Activated CD4-positive, alpha-beta T cell treated with anti-CD3 and anti-CD28 coated beads, Interleukin-2, amount 10 ng/mL, durations not matched to agents 7 days and 5 days (primary cell): ENCODE data around the gene PEX7. TPM values are rescaled to one million over a fixed set of nuclear protein-coding genes. Genes with fewer than 3 reads are reported as not detected.
"Not testable (repeated sequence)": the region's sequence is repeated elsewhere in the genome, so short reads cannot be mapped to it uniquely, and the experiment has no call there.

ENCODE experiments used
- CTCF ChIA-PET: fragments of 350-600 bp; sonication (Branson Sonifier 250); formaldehyde crosslinking; loops from one replicate; lab custom pipeline; 2021; ENCODE audit warnings: antibody characterized with exemption; lab: Charles Lee
- POLR2A ChIA-PET: fragments of 350-600 bp; sonication (Branson Sonifier 250); formaldehyde crosslinking; loops from one replicate; lab custom pipeline; 2021; ENCODE audit warnings: antibody characterized with exemption; lab: Charles Lee
- DNase-seq: peaks from one replicate; pipeline ENCODE4 v3.0.0-alpha.2; 2020
- H3K27ac Mint-ChIP-seq: one replicate; pipeline ENCODE4 v1.8.0; 2021; ENCODE audit warnings: mild to moderate bottlenecking, moderate library complexity, mixed read lengths
- H3K27me3 Mint-ChIP-seq: one replicate; pipeline ENCODE4 v1.8.0; 2021; ENCODE audit warnings: mixed read lengths
- H3K36me3 Mint-ChIP-seq: one replicate; pipeline ENCODE4 v1.8.0; 2021; ENCODE audit warnings: low read depth, mixed read lengths
- H3K4me1 Mint-ChIP-seq: one replicate; pipeline ENCODE4 v1.8.0; 2021; ENCODE audit warnings: mixed read lengths
- H3K4me3 Mint-ChIP-seq: one replicate; pipeline ENCODE4 v1.8.0; 2021; ENCODE audit warnings: mild to moderate bottlenecking, moderate library complexity, mixed read lengths
- H3K9me3 Mint-ChIP-seq: one replicate; pipeline ENCODE4 v1.8.0; 2021; ENCODE audit warnings: mixed read lengths
- total RNA-seq, 2 experiments: library from RNA; stranded (reverse); gene quantifications; one replicate each; pipeline ENCODE4 v1.2.3, GENCODE V29; 2021

Gene PEX7
- total RNA-seq, 2 experiments from 2014 or later, result 3.4 to 4.1 TPM

DNA sequence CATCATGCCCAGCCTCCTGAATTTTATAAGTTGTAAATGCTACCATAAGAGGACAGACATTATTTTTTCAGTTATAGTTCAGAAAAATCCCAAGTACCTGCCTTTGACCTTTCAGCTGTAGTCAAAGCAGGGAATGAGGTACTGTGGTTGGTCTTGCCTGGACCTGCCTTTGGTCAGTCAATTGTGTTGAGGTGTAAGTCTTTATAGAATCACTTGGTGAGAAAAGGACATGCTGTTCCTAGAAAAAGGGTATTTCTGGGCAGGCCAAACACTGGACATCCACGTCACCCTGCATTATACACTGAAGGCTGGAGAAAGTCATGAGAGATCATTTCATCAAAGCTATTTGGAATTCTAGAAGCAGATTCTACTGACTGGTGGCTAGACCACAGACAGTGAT is 40.3 kb downstream of the PEX7 start:
- CTCF ChIA-PET, result interaction anchor here (1.3 kb wide), 1 partner anchor 71 kb away, joined by 3 read pairs; the partner anchor contains the start of gene MAP3K5
- no peaks in the 10 kb centered on the region for H3K36me3 Mint-ChIP-seq
- no peaks in the 10 kb centered on the region for H3K27me3 Mint-ChIP-seq
- no peak overlapping the region for H3K4me3 Mint-ChIP-seq
- no peaks in the 10 kb centered on the region for H3K9me3 Mint-ChIP-seq
- H3K27ac Mint-ChIP-seq, result no peak overlapping the region
- no peaks in the 10 kb centered on the region for H3K4me1 Mint-ChIP-seq
- POLR2A ChIA-PET, result no interaction called here
- no peak for DNase-seq

DNA sequence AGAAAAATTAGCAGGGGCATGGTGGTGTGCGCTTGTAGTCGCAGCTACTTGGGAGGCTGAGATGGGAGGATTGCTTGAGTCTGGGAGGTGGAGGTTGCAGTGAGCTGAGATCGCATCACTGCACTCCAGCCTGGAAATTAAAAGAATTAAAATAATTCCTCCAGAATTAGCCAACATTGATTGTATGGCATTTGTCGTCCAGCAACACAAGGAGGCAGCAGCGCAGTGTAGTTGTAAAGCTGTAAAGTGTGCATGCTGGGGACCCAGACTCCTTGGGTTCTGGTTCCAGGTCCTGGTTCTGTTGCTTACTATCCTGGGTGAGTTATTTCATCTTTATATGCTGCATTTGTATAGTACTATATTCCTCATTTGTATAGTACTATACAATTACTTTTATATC is 41.4 kb downstream of the PEX7 start:
- Mint-ChIP-seq H3K9me3 (no peaks in the 10 kb centered on the region), H3K4me1 (no peaks in the 10 kb centered on the region), H3K4me3 (no peak overlapping the region), H3K27ac (no peak overlapping the region), H3K36me3 (no peaks in the 10 kb centered on the region), H3K27me3 (no peaks in the 10 kb centered on the region)
- CTCF ChIA-PET, result interaction anchor here (1.1 kb wide), 1 partner anchor 22 kb away, joined by 3 read pairs; no protein-coding TSS in a partner anchor
- POLR2A ChIA-PET, result no interaction called here
- no peak for DNase-seq

DNA sequence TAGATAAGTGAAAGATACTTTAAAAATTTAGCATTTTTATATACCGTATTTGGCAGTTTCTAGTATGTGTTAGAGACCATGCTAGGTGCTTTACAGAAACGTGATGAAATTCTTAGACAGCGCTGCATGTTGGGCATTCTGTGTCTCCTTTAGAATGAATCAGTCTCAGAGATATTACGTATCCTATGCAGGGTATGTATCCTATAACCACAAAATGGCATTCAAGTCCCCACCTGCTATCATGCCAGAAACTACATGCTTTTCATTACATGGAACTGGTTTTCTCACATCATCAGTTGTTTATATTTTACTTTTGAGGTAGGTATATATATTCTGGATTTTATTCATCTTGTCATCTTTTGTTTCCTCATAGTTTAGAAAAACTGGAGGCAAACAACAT is 42.3 kb downstream of the PEX7 start:
- Mint-ChIP-seq H3K4me3 (no peak overlapping the region), H3K36me3 (no peaks in the 10 kb centered on the region), H3K27ac (no peak overlapping the region), H3K9me3 (no peaks in the 10 kb centered on the region), H3K4me1 (no peaks in the 10 kb centered on the region), H3K27me3 (no peaks in the 10 kb centered on the region)
- ChIA-PET POLR2A (no interaction called here), CTCF (interaction anchor here (1.1 kb wide), 1 partner anchor 21 kb away, joined by 3 read pairs; no protein-coding TSS in a partner anchor)
- DNase-seq, result no peak

DNA sequence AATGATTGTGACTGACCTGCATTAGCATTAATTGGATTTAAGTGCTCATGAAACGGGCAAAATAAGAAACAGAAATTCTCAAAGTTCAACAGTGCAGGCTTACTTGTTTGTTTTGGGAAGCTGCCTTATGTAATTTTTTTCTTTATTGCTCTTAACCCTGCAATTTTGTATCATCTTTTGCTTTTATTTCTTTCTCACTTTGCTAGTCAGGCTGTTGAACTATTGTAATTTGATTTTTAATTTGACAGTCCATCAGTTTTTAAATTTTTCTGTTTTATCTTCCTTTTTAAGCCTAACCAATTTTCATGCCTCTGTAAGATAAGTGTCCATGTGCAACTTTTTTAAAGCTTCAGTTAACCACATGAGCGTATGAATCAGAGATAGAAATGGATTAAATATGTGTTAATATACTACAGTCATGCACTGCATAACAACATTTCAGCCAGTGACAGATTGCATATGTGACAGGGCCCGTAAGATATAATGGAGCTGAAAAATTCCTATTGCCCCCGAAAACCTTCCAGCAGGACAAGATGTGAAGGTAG is 44.6 kb downstream of the PEX7 start:
- Mint-ChIP-seq H3K9me3 (no peaks in the 10 kb centered on the region), H3K4me3 (no peak overlapping the region), H3K27me3 (no peaks in the 10 kb centered on the region), H3K36me3 (no peaks in the 10 kb centered on the region), H3K4me1 (no peaks in the 10 kb centered on the region), H3K27ac (no peak overlapping the region)
- CTCF ChIA-PET, result interaction anchor here (0.6 kb wide), 2 partner anchors 171 to 1884 kb away, joined by 3 to 10 read pairs; no protein-coding TSS in a partner anchor
- no peak for DNase-seq
- POLR2A ChIA-PET, result no interaction called here

DNA sequence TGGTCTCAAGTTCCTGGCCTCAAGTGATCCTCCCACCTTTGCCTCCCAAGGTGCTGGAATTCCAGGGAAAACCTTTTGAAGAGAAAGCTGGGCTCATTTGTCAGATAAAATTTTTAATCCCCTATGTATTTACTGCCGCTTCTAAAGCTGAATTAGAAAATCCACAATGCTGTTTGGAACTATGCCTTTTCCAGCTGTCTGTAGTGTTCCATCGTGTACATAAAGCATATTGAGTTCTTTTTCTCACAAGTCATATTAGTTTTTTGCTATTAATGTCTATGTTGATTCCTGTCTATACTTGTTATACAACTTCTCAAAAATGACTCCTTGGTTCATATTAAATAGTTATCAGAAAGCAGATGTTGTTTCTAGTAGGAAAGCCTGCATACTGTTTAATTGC is 47.1 kb downstream of the PEX7 start:
- Mint-ChIP-seq H3K9me3 (peaks cover 13% of the 10 kb centered on the region), H3K4me1 (no peaks in the 10 kb centered on the region), H3K27me3 (no peaks in the 10 kb centered on the region), H3K36me3 (peaks cover 16% of the 10 kb centered on the region), H3K27ac (no peak overlapping the region), H3K4me3 (no peak overlapping the region)
- CTCF ChIA-PET, result no interaction called here
- POLR2A ChIA-PET, result no interaction called here
- DNase-seq, result no peak

DNA sequence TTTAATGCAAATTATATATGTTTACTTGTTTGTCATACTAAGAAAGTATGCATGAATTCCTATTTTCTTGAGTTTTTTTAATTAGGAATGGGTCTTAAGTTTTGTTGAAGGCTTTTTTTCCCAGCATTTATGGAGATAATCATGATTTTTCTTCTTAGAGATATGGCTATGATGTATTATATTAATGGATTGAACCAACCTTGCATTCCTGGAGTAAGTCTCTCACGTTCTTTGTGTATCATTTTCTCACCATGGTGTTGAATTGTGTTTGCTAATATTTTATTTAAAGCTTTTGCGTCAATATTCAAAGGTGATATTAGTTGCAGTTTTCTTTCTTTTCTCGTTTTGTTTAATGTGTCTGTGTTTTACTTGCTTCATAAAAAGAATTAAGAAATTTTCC is 51.4 kb downstream of the PEX7 start:
- Mint-ChIP-seq H3K9me3 (peaks cover 15% of the 10 kb centered on the region), H3K27ac (no peak overlapping the region), H3K27me3 (no peaks in the 10 kb centered on the region), H3K4me1 (no peaks in the 10 kb centered on the region), H3K36me3 (peaks cover 30% of the 10 kb centered on the region), H3K4me3 (no peak overlapping the region)
- DNase-seq, result no peak
- ChIA-PET POLR2A (no interaction called here), CTCF (interaction anchor here (0.6 kb wide), 1 partner anchor 30 kb away, joined by 4 read pairs; no protein-coding TSS in a partner anchor)

DNA sequence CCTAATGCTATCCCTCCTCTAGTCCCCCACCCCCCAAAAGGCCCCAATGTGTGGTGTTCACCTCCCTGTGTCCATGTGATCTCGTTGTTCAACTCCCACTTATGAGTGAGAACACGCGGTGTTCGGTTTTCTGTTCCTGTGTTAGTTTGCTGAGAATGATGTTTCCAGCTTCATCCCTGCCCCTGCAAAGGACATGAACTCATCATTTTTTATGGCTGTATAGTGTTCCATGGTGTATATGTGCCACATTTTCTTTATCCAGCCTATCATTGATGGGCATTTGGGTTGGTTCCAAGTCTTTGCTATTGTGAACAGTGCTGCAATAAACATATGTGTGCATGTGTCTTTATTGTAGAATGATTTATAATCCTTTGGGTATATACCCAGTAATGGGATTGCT is 54.1 kb downstream of the PEX7 start:
- H3K27ac Mint-ChIP-seq, H3K4me1 Mint-ChIP-seq, H3K4me3 Mint-ChIP-seq, H3K27me3 Mint-ChIP-seq, POLR2A ChIA-PET, CTCF ChIA-PET, DNase-seq: not testable (repeated sequence)
- H3K9me3 Mint-ChIP-seq, result peaks cover 18% of the 10 kb centered on the region
- peaks cover 32% of the 10 kb centered on the region for H3K36me3 Mint-ChIP-seq

DNA sequence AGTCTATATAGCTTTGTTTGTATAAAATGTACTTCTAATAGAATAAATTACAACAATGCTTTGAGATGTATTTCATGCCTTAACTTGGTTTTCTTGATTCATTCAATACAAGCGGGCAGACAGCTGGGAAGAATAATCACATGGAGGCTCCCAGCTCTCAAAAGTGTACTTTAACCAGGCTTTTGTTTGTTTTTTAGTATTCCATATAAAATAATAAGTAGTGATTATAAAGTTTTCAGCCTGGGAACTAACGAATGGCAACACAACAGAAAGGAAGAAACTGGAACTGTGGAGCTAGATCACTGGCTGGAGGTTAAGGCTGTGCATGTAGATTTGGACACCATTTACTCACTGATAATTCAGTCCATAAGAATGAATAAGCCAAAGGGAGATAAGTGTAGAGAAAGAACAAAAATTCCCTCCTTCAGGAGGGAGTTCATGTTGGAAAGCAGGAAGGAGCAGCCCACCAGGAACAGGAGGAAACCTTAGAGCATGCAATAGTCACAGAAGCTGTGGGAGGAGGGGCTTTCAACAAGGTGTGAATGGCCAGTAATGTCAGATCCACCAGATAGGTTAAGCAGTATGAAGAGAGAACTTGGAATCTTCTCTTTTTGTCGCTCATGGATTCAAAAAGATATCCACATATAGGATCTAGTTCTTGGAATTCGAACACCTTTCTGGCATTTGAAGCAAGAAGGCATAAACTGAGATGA is 58.5 kb downstream of the PEX7 start:
- H3K4me3 Mint-ChIP-seq, result no peak overlapping the region
- no peak overlapping the region for H3K27ac Mint-ChIP-seq
- H3K9me3 Mint-ChIP-seq, result peaks cover 5% of the 10 kb centered on the region
- no peak for DNase-seq
- ChIA-PET POLR2A (no interaction called here), CTCF (no interaction called here)
- no peaks in the 10 kb centered on the region for H3K4me1 Mint-ChIP-seq
- no peaks in the 10 kb centered on the region for H3K27me3 Mint-ChIP-seq
- H3K36me3 Mint-ChIP-seq, result peaks cover 14% of the 10 kb centered on the region

DNA sequence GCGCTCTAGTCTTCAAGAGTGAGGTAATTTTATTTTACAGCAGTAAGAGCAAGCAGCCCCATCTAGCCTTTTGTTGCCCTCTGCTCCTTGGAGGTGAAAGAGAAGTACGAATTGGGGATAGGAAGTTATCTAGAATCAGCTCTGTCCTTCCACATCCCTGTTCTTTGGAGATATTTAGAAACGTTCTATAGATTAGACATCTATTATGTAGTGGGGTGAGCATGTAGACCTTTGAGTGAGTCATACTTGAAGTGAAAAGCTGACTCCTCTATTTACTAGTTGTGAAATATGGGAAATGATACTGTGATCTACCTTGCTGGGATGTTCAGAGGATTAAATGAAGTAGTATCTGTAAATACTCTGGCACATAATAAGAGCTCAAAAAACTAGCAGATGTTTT is 63.7 kb downstream of the PEX7 start:
- Mint-ChIP-seq H3K27ac (no peak overlapping the region), H3K27me3 (no peaks in the 10 kb centered on the region), H3K4me3 (no peak overlapping the region), H3K9me3 (no peaks in the 10 kb centered on the region), H3K4me1 (peaks cover 4% of the 10 kb centered on the region), H3K36me3 (no peaks in the 10 kb centered on the region)
- CTCF ChIA-PET, result interaction anchor here (1.1 kb wide), 1 partner anchor 22 kb away, joined by 3 read pairs; no protein-coding TSS in a partner anchor
- POLR2A ChIA-PET, result no interaction called here
- DNase-seq, result no peak

DNA sequence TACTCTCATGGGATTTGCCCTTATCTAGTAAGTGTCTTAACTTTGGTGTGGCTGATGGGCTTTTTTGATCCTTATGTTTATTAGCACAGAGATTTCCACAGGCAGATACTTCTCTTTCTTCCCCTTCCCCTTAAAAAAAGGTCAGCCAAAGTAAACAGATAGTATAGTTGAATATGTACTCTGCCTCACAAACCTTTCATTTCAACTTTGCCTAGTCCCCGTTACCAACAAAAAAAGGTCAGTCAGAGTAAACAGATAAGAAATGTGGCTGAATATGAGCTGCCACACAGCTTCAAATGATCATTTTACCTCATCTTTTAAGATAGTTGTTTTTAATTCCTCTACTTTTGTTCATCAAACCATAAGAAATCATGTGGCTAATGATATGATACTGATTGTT is 65.6 kb downstream of the PEX7 start:
- ChIA-PET CTCF (no interaction called here), POLR2A (no interaction called here)
- H3K9me3 Mint-ChIP-seq, result no peaks in the 10 kb centered on the region
- H3K4me1 Mint-ChIP-seq, result peaks cover 4% of the 10 kb centered on the region
- no peak overlapping the region for H3K4me3 Mint-ChIP-seq
- no peaks in the 10 kb centered on the region for H3K27me3 Mint-ChIP-seq
- no peaks in the 10 kb centered on the region for H3K36me3 Mint-ChIP-seq
- no peak overlapping the region for H3K27ac Mint-ChIP-seq
- DNase-seq, result no peak

DNA sequence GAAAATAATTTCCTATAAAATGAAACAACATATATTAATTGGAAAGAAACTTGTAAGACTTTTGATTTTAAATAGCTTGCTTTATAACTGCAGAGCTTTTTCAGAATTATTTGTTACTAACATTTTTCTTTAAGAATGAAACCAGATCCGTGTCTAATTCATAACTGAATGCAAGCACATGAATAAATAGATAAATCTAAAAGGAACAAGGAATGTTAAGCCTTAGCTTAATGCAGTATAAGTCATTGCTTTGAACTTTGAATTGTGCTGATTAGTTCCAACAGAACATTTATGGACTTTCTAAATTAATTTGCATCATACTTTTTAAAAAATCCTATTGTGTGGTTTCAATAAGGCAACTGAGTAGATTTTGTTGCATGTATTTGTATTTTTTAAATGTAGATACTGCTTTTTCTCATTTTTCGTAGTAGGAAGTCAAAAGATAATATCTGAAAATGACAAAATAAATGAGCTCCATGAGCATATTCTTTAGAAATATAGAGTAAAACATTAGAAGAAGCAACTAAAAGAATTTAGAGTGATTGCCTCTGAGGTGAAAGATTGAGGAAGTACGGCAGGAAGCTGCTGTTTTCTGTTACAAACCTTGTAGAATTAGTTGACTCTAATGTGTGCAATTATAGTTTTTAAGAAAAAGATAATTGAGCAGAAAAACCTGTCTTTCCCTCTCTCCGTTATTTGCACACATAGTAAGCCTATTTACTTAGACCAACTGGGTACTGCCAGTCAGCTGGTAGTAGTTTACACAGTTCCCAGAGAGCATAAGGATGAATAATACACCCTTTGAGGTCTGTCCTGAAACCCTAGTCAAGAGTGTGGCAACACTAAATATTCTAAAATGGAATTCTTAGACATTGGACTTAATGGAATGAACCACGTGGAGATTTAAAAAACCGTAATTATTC is 67.1 kb downstream of the PEX7 start:
- ChIA-PET CTCF (no interaction called here), POLR2A (no interaction called here)
- Mint-ChIP-seq H3K9me3 (no peaks in the 10 kb centered on the region), H3K36me3 (no peaks in the 10 kb centered on the region), H3K4me3 (no peak overlapping the region), H3K27ac (no peak overlapping the region), H3K27me3 (no peaks in the 10 kb centered on the region), H3K4me1 (peaks cover 8% of the 10 kb centered on the region)
- no peak for DNase-seq

DNA sequence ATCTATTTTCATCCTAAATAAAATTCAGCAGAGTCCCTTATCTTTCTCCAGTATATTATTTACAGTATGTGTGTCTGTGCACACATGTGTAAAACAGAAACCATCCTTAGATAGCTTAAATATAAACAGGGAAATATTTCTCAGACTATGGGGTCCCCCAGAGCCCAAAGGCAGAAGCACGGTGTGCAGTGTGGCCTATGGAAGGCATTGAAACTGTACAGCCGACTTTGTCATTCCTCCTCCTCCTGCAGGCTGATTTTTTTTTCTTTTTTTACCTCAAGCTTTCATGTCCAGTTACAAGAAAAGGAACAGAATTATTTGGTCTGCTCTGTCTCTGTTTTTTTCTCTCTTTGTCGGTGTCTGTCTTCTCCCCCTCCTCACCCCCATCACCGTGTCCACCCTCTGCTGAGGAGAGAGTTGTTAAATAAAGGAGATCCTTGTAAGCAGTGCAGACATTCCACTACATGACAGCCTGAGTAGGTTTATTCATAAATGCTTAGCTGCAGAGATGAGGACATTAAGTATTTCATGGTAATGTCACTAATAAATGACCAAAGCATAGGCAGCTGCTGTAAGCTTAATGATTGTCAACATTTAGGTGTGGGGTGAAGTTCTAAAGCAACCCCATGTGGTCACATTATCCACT is 67.9 kb downstream of the PEX7 start:
- peaks cover 8% of the 10 kb centered on the region for H3K4me1 Mint-ChIP-seq
- POLR2A ChIA-PET, result no interaction called here
- no peak overlapping the region for H3K4me3 Mint-ChIP-seq
- CTCF ChIA-PET, result no interaction called here
- no peaks in the 10 kb centered on the region for H3K36me3 Mint-ChIP-seq
- H3K27ac Mint-ChIP-seq, result no peak overlapping the region
- no peaks in the 10 kb centered on the region for H3K27me3 Mint-ChIP-seq
- H3K9me3 Mint-ChIP-seq, result no peaks in the 10 kb centered on the region
- DNase-seq, result no peak
